NOMO-1 treated with DMSO at 0.1 percent for 48 hours (cell line): ENCODE data around the gene TMEM41A.

Experiments
- DNase-seq: peaks from one replicate; lab custom pipeline; 2025; ENCODE audit not compliant: unreplicated experiment; lab: John Stamatoyannopoulos, UW

Gene TMEM41A

DNA sequence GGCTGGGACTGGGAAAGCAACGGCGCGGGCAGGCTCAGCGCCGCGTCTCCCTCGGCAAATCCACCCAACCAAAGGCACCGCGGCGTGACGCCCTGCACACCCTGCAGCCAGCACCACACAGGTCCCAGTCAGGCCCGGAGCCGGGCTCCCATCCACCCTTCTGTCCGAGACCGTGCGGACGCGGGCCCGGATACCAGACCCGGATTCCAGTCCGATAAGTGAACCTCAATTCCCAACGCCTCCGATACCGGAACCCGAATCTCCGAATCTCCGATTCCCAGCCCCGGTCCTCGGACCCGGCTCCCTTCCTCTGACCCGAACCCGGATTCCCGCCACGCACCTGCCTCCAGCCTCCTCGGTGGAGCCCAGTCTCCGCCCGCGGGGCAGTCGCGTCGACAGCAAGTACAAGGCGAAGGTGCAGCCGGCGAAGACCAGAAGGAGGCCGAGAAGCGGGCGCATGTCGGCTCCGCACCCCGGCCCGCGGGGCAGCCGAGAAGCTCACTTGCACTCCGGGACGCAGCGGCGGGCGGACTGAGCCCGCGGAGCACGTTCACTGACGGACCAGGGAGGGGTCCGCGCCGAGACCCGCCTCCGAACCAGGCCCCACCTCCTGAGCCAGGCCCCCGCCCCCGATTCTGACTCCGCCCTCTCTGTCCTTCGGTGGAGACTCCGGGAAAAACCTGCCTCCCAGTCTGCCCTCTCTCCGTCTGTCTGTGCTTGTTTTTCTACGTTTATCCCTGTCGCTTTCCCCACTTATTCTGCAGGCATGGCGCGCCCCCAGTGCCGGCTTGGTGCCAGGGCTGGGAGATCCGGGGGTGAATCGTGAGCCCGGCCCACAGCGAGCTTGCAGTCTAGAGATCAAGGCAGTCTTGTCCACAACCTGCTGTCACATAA, at the start of gene TMEM41A:
TMEM41A (minus strand) TSS at position 533 of the 894 bp plus-strand sequence; CDS start at position 459, 74 bp downstream.
- DNase-seq = peak; percentile 95

DNA sequence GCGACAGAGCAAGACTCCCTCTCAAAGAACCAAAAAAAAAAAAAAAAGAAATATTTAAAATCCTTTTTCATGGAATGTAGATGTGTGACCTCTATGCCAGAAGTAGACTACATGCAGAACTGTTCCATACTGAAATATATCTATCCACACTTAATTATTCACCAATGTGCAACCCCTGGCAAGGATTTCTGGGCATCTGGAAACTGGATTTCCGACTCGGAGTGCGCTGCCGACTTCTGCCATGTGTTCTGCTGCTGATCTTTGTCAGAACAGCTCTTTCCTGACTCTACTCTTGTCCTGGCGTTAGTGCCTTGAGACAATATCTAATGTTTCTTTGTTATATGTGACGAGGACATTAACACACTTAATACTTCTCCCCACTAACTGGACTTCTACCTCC, 41.9 kb upstream of the TMEM41A start:
- DNase-seq = no peak

DNA sequence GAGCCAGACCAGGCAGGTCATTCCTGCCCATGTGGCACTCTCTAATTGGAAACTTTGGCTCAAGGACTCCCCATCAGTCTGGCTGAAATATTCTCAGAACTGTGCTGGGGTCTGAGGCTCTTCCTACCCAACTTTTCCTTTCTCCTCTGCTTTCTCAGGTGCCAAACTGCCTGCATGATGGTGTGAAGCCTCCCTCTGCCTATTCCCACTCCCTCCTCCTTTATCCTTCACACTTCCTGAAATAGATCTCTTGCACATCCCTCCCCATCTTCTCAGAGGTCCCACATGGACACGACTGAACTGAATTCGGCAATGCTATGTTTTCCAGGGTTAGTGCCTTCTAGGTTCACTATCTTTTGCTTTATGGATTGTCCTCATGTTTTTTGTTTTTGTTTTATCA, 41.1 kb upstream of the TMEM41A start:
- no peak for DNase-seq

DNA sequence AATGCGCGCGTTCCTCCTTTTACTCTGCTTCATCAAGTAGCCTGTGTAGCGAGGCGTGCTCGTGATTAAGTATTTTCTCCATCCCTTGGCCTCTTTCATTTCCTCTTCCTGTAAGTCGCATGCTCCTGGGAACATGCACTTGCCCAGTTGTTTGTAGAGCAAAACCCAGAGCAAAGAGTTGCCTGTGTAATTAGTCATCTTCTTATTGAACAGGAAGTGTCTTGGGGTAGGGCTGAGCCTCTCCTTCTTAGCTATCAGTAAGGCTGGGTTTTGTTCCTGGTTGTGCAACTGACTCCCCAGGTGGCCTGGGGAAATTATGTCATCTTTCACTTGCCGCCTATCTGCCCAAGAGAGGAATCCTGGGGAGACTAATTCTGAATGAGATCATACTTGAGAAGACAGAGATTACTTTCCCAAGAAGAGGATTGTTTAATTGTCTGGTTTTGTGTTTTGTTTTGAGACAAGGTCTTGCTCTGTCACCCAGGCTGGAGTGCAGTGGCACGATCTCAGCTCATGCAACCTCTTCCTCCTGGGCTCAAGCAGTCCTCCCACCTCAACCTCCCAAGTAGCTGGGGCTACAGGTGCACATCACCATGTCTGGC, 38.6 kb upstream of the TMEM41A start:
- peak; percentile 100 for DNase-seq

DNA sequence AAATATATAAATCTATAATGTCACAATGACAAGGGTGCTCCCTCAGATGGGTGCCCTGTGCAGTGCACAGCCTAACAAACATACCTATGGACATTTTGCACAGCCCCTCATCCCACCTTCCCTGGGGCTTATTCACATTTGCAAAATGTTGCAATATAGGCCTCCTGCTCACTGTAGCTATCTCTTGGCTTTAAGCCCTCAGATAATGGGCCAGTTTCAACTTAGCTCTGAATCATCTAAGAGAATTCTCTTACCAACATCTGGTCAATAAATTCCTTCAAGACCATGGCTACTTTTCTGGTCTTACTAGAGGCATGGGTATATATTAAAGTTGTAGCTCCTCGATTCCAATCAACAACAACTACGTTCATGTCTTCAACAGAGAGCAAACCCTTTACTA, 35.7 kb upstream of the TMEM41A start:
- DNase-seq = no peak

DNA sequence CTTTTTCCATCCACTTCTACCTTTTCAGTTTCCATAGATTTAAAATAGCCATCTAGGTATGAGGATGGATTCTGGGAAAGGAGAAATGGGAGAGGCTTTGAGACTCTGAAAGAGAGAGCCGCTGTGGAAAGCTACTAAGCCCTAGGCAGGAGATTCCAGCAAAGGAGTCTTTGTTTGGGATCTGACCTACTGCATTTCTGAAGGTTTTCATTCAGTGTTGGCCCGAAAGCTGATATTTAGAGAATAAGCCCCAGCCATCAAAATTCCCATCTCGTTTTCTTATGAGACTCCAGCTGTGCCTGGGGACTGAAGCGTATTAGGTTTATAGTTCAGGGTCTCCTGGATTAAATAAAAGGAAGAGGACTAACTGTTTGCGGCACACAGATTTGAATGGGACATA, 34.1 kb upstream of the TMEM41A start:
- no peak for DNase-seq

DNA sequence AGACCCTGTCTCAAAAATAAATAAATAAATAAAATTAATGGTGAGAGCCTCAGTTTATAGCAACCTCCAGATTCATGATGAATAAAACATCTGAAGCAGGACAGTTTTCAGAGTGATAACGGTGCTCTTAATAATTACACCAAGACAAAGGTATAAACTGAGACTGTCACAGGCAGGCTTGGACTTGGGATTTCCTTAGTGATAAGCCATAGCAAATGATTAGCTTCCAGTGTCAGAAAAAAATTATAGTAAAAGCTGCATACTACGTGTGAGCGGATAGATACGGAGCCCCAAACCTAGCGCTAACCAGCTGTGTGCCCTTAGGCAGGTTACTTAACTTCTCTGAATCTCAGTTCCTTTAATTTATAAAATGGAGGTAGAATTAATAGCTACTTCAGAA, 32.0 kb upstream of the TMEM41A start:
- DNase-seq = no peak

DNA sequence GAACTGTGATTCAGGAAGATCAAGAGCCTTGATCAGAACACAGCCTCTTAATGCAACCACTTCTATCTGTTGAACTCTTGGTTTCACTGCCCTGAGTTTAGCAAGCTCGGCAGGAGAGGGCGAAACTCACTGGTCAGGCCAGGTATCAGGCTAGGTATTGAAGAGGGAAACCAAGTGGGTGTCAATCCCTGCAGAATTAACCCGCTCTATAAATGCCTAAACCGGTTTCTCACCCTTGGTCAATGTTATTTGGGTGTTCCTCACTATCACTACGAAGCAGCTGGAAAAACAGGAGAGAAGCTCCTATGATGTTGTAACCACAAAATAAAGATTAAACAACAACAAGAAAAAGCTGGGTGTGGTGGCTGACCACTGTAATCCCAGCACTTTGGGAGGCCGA, 29.7 kb upstream of the TMEM41A start:
- DNase-seq = no peak

DNA sequence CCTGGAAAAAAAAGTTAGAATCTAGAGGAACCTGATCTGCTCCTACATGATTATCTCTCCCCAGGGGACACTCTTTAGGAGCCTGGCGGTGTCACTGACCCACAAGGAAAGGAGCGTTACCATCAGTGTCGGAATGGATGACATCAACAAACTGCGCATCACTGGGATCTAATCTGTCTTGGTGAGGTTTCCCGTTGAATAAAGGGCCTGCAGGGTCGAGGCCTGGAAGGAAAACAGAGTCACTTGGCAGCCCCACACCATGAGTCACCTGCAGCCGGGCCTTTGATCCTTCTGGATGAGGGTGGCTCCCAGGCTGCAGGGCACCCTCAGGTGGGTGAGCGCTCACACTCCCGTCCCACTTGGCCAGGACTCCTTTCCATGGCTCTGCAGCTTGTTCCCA, 28.5 kb upstream of the TMEM41A start:
- no peak for DNase-seq

DNA sequence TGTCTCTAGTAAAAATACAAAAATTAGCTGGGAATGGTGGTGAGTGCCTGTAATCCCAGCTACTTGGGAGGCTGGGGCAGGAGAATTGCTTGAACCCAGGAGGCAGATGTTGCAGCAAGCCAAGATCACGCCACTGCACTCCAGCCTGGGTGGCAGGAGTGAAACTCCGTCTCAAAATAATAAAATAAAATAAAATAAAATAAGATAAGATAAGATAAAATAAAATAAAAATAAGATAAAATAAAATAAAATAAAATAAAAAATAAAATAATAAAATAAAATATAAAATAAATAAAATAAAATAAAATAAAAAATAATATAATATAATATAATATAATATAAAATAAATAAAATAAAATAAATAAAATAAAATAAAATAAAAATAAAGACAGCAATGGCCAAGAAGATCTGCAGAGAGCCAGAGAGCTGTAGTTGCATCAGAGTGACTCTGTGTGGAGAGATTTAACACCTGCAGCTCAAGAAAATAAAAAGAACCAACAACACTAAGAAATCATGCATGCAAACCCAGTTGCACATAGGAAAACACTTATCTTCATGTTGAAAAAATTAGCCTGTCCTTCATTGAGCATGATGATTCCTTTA, 27.6 kb upstream of the TMEM41A start:
- DNase-seq = no peak

DNA sequence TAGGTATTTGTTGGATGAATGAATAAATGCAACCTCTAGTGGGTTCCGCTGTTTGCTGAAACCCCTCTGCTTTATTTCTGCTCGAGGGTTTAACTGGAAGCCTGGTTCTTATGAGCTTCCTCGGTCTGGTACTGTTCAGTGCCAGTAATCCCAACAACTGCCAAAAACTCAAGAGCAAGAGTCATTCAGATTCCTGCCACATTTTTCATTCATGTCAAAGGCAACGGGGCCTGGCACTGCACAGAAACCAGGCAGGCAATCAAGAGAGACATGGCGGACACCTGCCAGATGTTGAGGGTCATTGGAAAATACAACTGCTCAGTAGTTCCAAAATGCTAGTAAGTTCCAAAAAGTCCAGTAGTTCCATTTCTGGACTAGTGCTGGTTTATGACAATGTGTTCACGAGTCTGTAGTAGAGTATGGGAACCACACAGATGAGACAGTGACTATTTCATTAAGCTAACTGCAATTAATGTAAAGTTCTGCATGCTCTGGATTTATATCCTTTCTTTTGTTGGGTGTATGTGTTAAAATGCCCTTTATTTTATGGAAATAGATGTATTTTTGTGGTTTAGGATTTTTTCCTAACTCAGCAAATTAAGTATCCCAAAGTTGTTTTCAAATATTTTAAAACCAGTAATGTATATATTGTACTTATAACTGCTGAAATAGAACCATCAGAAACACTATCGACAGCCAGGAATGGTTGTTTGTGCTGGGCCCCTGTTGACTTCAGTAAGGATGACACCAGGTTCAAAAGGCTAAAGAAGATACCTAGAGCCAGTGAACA, 22.7 kb upstream of the TMEM41A start:
- no peak for DNase-seq

DNA sequence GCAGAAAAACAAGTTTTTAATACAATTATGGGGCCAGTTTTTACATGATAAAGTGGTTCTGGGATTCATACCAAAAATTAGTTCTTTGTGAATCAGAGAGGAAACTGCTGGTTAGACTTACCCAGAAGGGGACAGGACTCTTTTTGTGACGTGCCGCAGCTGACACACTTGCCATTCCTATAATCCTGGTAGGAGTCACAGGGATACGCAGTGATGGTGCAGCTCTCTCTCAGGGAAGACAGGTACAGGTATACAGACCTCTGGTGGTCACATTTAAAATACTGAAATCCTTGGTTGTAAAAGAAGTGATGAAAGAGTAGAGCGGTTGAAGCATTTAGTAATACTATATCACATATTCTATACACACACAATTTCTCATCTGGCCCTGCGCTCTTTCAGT, 20.2 kb upstream of the TMEM41A start:
- no peak for DNase-seq

DNA sequence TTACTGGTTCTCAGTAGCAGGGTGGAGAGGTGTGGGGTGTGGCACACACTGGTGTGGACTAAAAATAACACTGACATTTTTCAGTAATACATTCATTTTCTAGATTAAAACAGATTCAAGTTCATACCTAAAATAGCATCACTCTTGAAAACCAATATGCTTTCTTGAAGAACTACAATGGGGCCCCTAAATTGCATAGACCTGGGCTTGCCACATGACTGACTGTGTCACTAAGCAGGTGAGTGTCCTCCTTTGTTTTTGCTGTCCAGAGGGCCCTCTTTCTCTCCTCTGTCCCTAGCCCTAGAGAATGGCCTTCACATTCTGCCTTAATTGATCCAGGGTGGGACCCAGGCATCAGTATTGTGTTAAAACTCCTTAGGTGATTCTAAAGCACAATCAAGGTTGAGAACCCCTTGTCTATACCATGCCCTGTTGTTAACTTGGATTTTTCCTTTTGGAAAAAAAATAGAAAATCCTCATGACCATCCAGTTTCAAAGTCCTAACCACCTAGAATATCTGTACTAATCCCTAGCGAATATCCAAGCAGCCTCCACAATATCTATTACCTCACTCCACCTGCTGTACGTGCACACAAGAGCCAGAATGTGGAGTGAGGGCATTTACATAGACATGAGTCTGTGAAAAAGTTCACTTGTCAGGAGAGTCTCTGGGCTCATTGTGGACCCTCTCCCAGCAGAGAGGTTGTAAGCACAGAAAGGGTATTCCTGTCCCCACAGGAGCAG, 18.7 kb upstream of the TMEM41A start:
- no peak for DNase-seq

DNA sequence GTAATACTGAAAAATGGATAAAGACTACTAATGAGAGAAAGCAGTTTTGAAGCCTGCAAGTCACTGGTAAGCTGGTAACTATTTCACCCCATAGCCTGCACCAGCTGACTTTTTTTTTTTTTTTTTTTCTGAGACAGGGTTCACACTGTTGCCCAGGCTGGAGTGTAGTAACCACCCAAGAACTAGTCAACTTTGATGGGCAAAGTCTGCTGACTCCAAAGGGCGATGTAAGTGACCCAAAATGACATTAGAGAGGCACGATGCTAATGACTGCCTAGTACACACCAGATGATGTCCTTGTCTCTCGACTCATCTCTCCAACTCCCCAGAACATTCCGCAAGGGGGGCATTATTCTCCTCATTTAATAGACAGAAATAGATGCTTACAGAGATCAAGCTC, 12.9 kb upstream of the TMEM41A start:
- no peak for DNase-seq

DNA sequence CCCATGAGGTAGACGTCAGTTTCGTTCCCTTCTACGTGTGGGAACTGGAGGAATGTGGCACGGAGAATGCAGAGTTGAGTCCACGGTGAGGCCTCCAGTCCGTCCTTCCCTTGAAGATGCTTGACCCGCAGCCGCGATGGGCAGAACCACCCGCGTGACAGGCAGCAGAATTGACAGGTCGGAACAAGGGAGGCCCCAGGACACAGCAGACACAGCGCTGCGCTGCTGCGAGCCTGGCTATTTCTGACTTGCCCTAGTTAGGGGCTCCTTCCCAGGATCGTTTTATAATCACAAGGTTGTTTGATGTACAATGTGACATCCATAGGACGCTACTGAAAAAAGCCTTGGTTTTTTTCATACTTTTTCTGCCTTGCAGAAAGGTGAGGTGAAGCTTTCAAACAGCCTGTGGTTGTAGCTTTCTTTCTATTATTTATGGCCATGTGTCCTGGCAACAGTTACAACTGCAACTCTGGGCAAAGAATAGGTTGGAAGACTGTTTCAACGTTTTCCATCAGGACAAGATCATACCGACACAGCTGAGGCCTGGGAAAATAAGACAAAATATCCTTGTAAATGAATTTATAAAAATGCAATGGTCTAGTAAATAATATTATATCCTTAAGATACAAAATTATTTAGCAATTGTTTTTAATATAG, 9.6 kb upstream of the TMEM41A start:
- DNase-seq = no peak

DNA sequence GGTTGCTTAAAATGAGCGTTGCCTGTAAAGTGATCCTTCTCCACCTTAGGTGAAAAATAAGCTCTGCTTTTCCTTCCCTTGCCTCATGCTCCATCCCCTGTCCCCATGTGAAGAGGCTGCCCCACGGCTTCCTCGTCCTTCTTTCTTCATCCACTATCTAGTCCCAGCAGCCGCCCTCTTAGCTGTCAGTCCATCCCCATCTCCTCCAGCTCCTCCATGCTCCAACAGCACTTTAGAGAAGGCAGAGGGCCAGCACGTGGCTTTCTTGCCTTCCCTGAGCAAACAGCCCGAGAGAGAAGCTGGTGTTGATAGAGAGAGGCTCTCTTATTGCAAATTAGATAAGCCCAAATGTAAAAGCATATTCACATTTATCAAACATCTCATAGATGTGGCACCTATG, 9.0 kb upstream of the TMEM41A start:
- no peak for DNase-seq

DNA sequence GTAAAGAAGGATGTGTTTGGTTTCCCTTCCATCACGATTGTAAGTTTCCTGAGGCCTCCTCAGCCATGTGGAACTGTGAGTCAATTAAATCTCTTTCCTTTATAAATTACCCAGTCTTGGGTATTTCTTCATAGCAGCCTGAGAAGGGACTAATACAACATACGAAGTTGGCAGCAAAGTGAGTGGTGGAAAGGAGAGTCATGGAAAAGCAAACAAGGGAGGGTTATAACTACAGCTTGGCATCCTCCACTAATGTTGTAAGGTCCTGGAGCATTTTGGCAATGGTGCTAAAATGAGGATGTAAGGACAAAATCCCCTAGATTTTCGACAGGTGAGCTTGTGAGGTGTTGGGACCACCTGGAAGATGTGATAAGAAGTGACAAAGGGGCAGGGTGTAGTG, 5.8 kb upstream of the TMEM41A start:
- no peak for DNase-seq

DNA sequence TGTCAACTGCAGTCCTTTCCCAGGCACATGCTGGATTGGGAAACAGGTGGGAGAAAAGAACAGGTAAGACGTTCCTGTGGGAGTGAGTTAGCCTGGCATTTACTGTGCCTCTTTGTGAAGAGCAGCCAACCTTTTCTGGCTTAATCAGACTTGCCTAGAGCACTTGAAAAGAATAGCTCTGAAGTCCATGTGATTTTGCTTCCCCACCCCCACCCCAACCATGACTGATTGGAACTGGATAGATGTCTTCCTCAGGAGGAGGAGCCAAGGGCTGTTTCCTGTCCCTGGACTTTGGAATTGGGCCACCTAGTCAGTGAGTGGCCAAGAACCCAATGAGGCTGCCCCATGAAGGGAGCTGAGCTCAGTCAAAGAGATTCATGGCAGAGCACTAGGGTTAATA, 4.7 kb upstream of the TMEM41A start:
- no peak for DNase-seq

DNA sequence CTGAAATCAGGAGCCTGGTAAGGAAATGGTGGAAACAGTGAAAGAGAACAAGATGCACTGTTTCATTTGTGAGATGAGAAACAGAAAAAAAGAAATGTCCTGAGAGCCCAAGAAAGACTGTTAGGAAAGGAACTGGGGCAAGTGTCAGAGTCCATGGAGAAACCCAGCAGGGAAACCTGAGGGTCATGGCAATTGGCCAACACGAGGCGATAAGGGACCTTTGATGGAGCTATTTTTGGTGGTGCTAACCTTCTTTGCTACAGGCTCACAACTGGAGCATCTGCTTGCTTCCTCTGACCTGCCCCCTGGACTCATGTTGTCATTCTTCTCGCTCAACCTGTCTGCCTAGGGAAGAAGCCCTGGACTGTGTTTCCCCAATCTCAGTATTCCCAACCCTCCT, 4.2 kb upstream of the TMEM41A start:
- no peak for DNase-seq

DNA sequence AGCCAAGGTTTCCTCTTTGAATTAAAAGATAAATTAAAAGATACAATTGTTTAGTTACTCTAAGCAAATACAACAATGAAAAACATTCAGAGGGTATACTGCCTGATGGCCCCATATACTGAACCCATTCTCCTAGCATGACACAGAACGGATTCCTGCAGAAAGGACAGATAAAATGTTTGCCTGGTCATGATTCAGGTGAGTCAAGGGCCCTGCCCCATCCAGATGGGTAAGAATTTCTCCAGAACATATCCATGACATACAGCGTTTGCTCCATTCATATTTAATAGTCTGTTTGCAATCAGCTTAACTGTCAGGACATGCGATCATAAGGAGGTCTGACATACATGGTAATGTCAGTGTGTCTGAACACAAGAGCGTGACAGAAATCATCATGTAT, 8.6 kb downstream of the TMEM41A start:
- DNase-seq = no peak
